HFFc6 (cell line): ENCODE results near the gene SOWAHB. TPM values are rescaled to one million over a fixed set of nuclear protein-coding genes. Genes with fewer than 3 reads are reported as not detected.

Experiments used
- DNase-seq: peaks from one replicate; pipeline ENCODE4 v3.0.0-alpha.2; 2018
- H3K27ac Mint-ChIP-seq: 2 replicates; pipeline ENCODE4 v1.8.0; 2020; ENCODE audit warnings: mild to moderate bottlenecking, mixed read lengths
- H3K27me3 Mint-ChIP-seq: 2 replicates; pipeline ENCODE4 v1.8.0; 2021; ENCODE audit warnings: mild to moderate bottlenecking, moderate library complexity, mixed read lengths; ENCODE audit not compliant: insufficient read depth
- H3K36me3 Mint-ChIP-seq: 2 replicates; pipeline ENCODE4 v1.8.0; 2021; ENCODE audit warnings: low read depth, mixed read lengths
- H3K4me1 Mint-ChIP-seq: 2 replicates; pipeline ENCODE4 v1.8.0; 2020; ENCODE audit warnings: low read depth, mixed read lengths
- H3K4me3 Mint-ChIP-seq: 2 replicates; pipeline ENCODE4 v1.8.0; 2020; ENCODE audit warnings: mild to moderate bottlenecking, moderate library complexity, mixed read lengths
- H3K9me3 Mint-ChIP-seq: 2 replicates; pipeline ENCODE4 v1.8.0; 2020; ENCODE audit warnings: mild to moderate bottlenecking, mixed read lengths
- total RNA-seq, 6 experiments: library from RNA; stranded (reverse); fragmentation: NEBNext Ultra II Directional; extraction: Animal tissue kit (Norgen Biotek cat#: 25700); gene quantifications; 2 replicates in 1 of 6; 3 replicates in 5 of 6; pipeline ENCODE4 v1.2.3, GENCODE V29; 2021
- TF ChIP-seq, protein P1 (sequence below): fragments of 200-600 bp; sonication (generic); IDR thresholded peaks from 2 replicates; pipeline ENCODE4 v1.5.0; 2021; ENCODE audit warnings: antibody characterized with exemption, mild to moderate bottlenecking

Gene SOWAHB
- total RNA-seq, 6 experiments from 2014 or later, result 0.09 to 0.14 (median 0.11) TPM

DNA sequence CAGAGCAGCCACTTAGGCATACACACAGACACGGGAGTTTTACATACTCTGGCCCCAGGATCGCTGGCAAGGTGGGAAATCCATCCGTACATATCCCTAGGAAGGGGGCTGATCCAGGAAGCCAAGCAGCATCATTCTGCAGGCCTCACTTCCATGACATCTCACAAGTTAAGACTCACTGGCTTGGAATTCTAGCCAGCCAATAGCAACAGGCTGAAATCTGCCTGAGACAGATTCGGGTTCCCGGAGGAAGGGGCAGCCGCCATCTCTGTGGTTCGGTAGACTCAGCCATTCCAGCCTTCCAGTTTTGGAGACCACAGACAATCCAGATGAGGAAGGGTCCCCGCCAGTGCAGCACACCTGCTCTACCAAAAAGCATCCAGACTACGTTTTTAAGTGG lies 31.3 kb downstream of the SOWAHB start:
- H3K4me1 Mint-ChIP-seq, result no peaks in the 10 kb centered on the region
- H3K27me3 Mint-ChIP-seq, result peaks cover 15% of the 10 kb centered on the region
- no peak overlapping the region for H3K27ac Mint-ChIP-seq
- H3K9me3 Mint-ChIP-seq, result no peaks in the 10 kb centered on the region
- no peak overlapping the region for H3K4me3 Mint-ChIP-seq
- TF ChIP-seq, protein P1, sequence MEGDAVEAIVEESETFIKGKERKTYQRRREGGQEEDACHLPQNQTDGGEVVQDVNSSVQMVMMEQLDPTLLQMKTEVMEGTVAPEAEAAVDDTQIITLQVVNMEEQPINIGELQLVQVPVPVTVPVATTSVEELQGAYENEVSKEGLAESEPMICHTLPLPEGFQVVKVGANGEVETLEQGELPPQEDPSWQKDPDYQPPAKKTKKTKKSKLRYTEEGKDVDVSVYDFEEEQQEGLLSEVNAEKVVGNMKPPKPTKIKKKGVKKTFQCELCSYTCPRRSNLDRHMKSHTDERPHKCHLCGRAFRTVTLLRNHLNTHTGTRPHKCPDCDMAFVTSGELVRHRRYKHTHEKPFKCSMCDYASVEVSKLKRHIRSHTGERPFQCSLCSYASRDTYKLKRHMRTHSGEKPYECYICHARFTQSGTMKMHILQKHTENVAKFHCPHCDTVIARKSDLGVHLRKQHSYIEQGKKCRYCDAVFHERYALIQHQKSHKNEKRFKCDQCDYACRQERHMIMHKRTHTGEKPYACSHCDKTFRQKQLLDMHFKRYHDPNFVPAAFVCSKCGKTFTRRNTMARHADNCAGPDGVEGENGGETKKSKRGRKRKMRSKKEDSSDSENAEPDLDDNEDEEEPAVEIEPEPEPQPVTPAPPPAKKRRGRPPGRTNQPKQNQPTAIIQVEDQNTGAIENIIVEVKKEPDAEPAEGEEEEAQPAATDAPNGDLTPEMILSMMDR, result no peak
- no peaks in the 10 kb centered on the region; the same call in 1 of the 2 replicates for H3K36me3 Mint-ChIP-seq
- no peak for DNase-seq

DNA sequence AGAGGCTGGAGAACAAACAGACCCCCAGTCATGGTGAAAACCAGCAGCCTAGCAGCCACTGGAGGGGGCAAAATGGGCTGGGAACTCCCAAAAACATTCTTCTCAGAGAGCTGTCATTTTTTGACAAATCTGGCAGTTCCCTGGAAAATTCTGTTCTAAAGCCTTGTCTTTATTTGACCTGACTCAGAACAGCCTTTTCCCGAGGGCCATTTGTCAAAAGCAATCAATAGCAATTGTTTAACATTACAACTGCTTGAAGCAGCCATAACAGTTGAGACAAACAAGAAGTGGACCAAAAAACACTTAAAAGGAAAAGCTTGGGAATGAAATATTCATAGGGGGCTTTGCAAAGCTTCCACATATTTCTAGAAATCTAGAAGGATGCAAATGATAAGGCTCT lies 39.6 kb downstream of the SOWAHB start:
- no peaks in the 10 kb centered on the region for H3K36me3 Mint-ChIP-seq
- no peaks in the 10 kb centered on the region for H3K9me3 Mint-ChIP-seq
- peaks cover 8% of the 10 kb centered on the region for H3K27me3 Mint-ChIP-seq
- no peak for DNase-seq
- peaks cover 20% of the 10 kb centered on the region for H3K4me1 Mint-ChIP-seq
- TF ChIP-seq, protein P1, result no peak
- no peak overlapping the region for H3K4me3 Mint-ChIP-seq
- no peak overlapping the region for H3K27ac Mint-ChIP-seq

DNA sequence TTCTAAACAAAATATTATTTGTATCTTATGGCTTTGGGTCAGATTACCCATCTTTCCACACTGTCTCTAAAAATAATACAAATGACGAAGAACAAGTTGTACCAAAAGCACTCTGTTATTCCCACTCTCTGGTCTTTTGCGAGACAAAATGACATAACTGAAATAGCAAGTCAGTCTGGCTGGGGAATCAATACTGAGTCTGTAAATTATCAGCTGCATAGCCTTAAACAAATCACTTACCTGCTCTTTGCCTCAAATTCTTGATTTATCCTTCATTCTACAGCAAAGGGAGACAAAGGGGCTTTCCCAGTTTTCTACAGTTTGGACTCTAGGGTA lies 40.9 kb downstream of the SOWAHB start:
- no peak overlapping the region for H3K27ac Mint-ChIP-seq
- no peaks in the 10 kb centered on the region for H3K36me3 Mint-ChIP-seq
- no peaks in the 10 kb centered on the region for H3K9me3 Mint-ChIP-seq
- DNase-seq, result no peak
- TF ChIP-seq, protein P1, result no peak
- H3K27me3 Mint-ChIP-seq, result peaks cover 5% of the 10 kb centered on the region
- H3K4me1 Mint-ChIP-seq, result peaks cover 20% of the 10 kb centered on the region
- no peak overlapping the region for H3K4me3 Mint-ChIP-seq

- Mint-ChIP-seq H3K27me3 (no peaks in the 10 kb centered on the region; the same call in 1 of the 2 replicates), H3K9me3 (no peaks in the 10 kb centered on the region), H3K27ac (peak overlapping the region; percentile 35), H3K36me3 (no peaks in the 10 kb centered on the region), H3K4me1 (peaks cover 20% of the 10 kb centered on the region), H3K4me3 (no peak overlapping the region)
- DNase-seq, result peak; percentile 51
- TF ChIP-seq, protein P1, result no peak
These were observed 41.5 kb downstream of the SOWAHB start for GRCh38 chr4:76856243-76857073.

DNA sequence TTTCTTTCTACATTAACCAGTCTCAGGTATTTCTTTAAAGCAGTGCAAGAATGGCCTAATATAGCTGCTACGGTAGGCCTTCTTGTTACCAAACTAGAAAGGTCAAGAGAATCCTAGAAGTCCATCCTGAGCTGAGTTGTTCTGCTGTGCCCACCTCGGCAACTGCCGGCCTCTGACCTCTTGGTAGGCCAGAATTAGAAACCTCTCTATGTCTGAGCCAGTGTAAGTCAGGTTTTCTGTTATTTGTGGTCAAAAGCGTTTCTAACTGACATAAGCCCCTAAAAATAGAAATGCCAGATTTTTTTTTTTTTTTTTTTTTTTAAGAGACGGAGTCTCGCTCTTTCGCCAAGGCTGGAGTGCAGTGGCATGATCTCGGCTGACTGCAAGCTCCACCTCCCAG lies 43.1 kb downstream of the SOWAHB start:
- TF ChIP-seq, protein P1, result no peak
- Mint-ChIP-seq H3K4me1 (peaks cover 30% of the 10 kb centered on the region), H3K27ac (no peak overlapping the region), H3K36me3 (no peaks in the 10 kb centered on the region), H3K27me3 (no peaks in the 10 kb centered on the region; the same call in 1 of the 2 replicates), H3K9me3 (no peaks in the 10 kb centered on the region), H3K4me3 (no peak overlapping the region)
- DNase-seq, result no peak
